ENCODE measurements around the gene DIS3. TPM values are rescaled to one million over a fixed set of nuclear protein-coding genes. Genes with fewer than 3 reads are reported as not detected.

The DIS3 gene
- total RNA-seq, 1 donor from 2014 or later: 39.1 TPM

GRCh38 chr13:72774019-72774418 is 7.7 kb downstream of the DIS3 start:
- no peaks in the 10 kb centered on the region for H3K27me3 Mint-ChIP-seq (ENCODE audit: unreplicated experiment)
- H3K9me3 Mint-ChIP-seq (ENCODE audit: unreplicated experiment): no peaks in the 10 kb centered on the region
- peaks cover 14% of the 10 kb centered on the region for H3K36me3 Mint-ChIP-seq (ENCODE audit: low read depth, unreplicated experiment)
- H3K4me1 Mint-ChIP-seq (ENCODE audit: unreplicated experiment): no peaks in the 10 kb centered on the region
- no peak overlapping the region for H3K4me3 Mint-ChIP-seq (ENCODE audit: unreplicated experiment)
- no peak overlapping the region for H3K27ac Mint-ChIP-seq (ENCODE audit: unreplicated experiment)
- DNase-seq (ENCODE audit: low spot score): no peak
- TF ChIP-seq, protein P1, sequence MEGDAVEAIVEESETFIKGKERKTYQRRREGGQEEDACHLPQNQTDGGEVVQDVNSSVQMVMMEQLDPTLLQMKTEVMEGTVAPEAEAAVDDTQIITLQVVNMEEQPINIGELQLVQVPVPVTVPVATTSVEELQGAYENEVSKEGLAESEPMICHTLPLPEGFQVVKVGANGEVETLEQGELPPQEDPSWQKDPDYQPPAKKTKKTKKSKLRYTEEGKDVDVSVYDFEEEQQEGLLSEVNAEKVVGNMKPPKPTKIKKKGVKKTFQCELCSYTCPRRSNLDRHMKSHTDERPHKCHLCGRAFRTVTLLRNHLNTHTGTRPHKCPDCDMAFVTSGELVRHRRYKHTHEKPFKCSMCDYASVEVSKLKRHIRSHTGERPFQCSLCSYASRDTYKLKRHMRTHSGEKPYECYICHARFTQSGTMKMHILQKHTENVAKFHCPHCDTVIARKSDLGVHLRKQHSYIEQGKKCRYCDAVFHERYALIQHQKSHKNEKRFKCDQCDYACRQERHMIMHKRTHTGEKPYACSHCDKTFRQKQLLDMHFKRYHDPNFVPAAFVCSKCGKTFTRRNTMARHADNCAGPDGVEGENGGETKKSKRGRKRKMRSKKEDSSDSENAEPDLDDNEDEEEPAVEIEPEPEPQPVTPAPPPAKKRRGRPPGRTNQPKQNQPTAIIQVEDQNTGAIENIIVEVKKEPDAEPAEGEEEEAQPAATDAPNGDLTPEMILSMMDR (IDR thresholded peaks at IDR 0.05; ENCODE audit: unreplicated experiment): no peak

DNA sequence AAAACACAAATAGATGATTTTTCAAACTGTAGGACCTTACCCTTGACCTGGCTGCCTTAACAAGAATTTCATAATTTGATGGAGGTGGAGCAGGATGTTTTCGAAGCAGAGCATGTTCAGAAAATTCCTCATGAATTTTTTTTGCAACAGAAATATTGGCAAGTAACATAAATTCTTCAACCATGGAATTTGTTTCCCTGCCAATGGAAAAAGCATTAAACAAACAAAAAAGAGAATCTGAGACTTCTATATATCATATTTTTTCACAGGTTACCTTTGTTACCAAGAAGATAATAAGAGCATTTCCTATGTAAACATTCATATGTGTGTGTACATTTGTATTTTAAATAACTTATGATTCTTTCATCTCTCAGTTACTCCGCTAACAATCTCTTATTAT is 18.3 kb downstream of the DIS3 start:
- no peaks in the 10 kb centered on the region for H3K27me3 Mint-ChIP-seq (ENCODE audit: unreplicated experiment)

GRCh38 chr13:72760189-72760588 is 21.5 kb downstream of the DIS3 start:
- Mint-ChIP-seq H3K9me3 (ENCODE audit: unreplicated experiment) (no peaks in the 10 kb centered on the region), H3K27me3 (ENCODE audit: unreplicated experiment) (no peaks in the 10 kb centered on the region), H3K36me3 (ENCODE audit: low read depth, unreplicated experiment) (peaks cover 31% of the 10 kb centered on the region), H3K4me1 (ENCODE audit: unreplicated experiment) (no peaks in the 10 kb centered on the region), H3K27ac (ENCODE audit: unreplicated experiment) (no peak overlapping the region), H3K4me3 (ENCODE audit: unreplicated experiment) (no peak overlapping the region)
- TF ChIP-seq, protein P1 (IDR thresholded peaks at IDR 0.05; ENCODE audit: unreplicated experiment): no peak
- DNase-seq (ENCODE audit: low spot score): no peak

More for the DNA sequence above, 18.3 kb downstream of the DIS3 start:
- TF ChIP-seq, protein P1 (IDR thresholded peaks at IDR 0.05; ENCODE audit: unreplicated experiment): no peak
- Mint-ChIP-seq H3K4me3 (ENCODE audit: unreplicated experiment) (no peak overlapping the region), H3K9me3 (ENCODE audit: unreplicated experiment) (no peaks in the 10 kb centered on the region), H3K36me3 (ENCODE audit: low read depth, unreplicated experiment) (peaks cover 27% of the 10 kb centered on the region), H3K4me1 (ENCODE audit: unreplicated experiment) (no peaks in the 10 kb centered on the region), H3K27ac (ENCODE audit: unreplicated experiment) (no peak overlapping the region)
- DNase-seq (ENCODE audit: low spot score): no peak

DNA sequence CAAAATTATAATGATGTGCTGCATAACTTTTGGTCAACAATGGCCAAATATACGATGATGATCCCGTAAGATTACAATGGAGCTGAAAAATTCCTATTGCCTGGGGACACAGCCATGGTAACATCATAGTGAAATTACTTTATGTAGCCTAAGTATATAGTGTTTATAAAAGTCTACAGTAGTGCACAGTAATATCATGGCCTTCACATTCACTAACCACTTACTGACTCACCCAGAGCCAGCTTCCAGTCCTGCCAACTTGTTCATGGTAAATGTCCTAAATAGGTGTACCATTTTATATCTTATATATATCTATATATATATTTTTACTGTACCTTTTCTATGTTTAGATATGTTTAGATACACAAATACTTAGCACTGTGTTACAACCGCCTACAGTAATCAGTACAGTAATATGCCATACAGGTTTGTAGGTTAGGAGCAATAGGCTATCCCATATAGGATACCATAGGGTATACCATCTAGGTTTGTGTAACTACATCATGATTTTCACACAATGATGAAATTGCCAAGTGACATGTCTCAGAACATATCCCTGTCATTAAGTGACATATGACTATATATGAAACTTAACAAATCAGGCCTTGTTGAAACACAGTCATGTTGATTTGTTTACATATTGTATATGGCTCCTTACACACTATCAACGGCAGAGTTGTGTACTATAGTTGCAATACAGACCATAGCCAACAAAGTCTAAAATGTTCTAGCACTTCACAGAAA is 23.7 kb downstream of the DIS3 start:
- Mint-ChIP-seq H3K4me1 (ENCODE audit: unreplicated experiment) (no peaks in the 10 kb centered on the region), H3K36me3 (ENCODE audit: low read depth, unreplicated experiment) (peaks cover 22% of the 10 kb centered on the region), H3K4me3 (ENCODE audit: unreplicated experiment) (no peak overlapping the region), H3K27ac (ENCODE audit: unreplicated experiment) (no peak overlapping the region), H3K27me3 (ENCODE audit: unreplicated experiment) (no peaks in the 10 kb centered on the region), H3K9me3 (ENCODE audit: unreplicated experiment) (no peaks in the 10 kb centered on the region)
- TF ChIP-seq, protein P1 (IDR thresholded peaks at IDR 0.05; ENCODE audit: unreplicated experiment): no peak
- no peak for DNase-seq (ENCODE audit: low spot score)

- peak overlapping the region; percentile 9 for H3K27ac Mint-ChIP-seq (ENCODE audit: unreplicated experiment)
- no peaks in the 10 kb centered on the region for H3K9me3 Mint-ChIP-seq (ENCODE audit: unreplicated experiment)
- H3K4me1 Mint-ChIP-seq (ENCODE audit: unreplicated experiment): no peaks in the 10 kb centered on the region
- no peak for DNase-seq (ENCODE audit: low spot score)
- no peak overlapping the region for H3K4me3 Mint-ChIP-seq (ENCODE audit: unreplicated experiment)
- peaks cover 34% of the 10 kb centered on the region for H3K36me3 Mint-ChIP-seq (ENCODE audit: low read depth, unreplicated experiment)
- no peaks in the 10 kb centered on the region for H3K27me3 Mint-ChIP-seq (ENCODE audit: unreplicated experiment)
- TF ChIP-seq, protein P1 (IDR thresholded peaks at IDR 0.05; ENCODE audit: unreplicated experiment): no peak
These were observed 27.6 kb downstream of the DIS3 start for GRCh38 chr13:72754111-72754510.

Data from endothelial cell (in vitro differentiated cells).